ENCODE data around the gene LRRC75A. TPM values are rescaled to one million over a fixed set of nuclear protein-coding genes. Genes with fewer than 3 reads are reported as not detected.

The LRRC75A gene
- total RNA-seq, 4 donors from 2014 or later: 4.0 to 16.7 (median 7.8) TPM

DNA sequence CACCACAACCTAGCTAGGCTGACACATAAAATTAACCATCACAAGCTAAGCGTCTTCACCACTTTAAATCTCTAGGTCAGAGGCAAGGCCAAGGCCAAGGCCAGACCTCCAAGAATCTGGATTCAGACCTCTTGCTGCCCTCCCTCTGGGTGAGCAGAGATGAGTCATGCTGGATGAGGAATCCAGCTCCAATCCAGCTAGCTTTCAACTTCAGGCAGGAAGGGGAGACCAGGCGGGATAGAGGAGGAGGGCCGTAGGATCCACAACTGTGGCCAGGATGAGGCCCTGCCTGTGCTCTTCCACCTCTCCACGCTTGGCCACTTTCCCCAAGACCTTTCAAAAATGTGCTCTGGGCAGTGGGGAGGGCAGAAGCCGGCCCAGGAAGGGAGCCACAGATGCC, 14.7 kb downstream of the LRRC75A start:
- TF ChIP-seq, protein P1, sequence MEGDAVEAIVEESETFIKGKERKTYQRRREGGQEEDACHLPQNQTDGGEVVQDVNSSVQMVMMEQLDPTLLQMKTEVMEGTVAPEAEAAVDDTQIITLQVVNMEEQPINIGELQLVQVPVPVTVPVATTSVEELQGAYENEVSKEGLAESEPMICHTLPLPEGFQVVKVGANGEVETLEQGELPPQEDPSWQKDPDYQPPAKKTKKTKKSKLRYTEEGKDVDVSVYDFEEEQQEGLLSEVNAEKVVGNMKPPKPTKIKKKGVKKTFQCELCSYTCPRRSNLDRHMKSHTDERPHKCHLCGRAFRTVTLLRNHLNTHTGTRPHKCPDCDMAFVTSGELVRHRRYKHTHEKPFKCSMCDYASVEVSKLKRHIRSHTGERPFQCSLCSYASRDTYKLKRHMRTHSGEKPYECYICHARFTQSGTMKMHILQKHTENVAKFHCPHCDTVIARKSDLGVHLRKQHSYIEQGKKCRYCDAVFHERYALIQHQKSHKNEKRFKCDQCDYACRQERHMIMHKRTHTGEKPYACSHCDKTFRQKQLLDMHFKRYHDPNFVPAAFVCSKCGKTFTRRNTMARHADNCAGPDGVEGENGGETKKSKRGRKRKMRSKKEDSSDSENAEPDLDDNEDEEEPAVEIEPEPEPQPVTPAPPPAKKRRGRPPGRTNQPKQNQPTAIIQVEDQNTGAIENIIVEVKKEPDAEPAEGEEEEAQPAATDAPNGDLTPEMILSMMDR (IDR thresholded peaks at IDR 0.05): no peak
- no peak for TF ChIP-seq POLR2A (IDR thresholded peaks at IDR 0.05)
- WGBS, 2 donors: 34 to 48% methylated on average over 3 to 5 of the region's 5 CpGs
- Histone ChIP-seq H3K4me3 (replicated peaks in 1 of 3) (no peak overlapping the region), H3K9me3 (no peaks in the 10 kb centered on the region), H3K27ac (peak overlapping the region; percentile 32 to 46 (median 38)), H3K27me3 (no peaks in the 10 kb centered on the region), H3K4me1 (peaks cover 7 to 23% of the 10 kb centered on the region in 2 donors), H3K36me3 (no peaks in the 10 kb centered on the region)
- intact Hi-C loops (cut with DNase I): no loop called here
- peak; percentile 57 to 68 for DNase-seq

DNA sequence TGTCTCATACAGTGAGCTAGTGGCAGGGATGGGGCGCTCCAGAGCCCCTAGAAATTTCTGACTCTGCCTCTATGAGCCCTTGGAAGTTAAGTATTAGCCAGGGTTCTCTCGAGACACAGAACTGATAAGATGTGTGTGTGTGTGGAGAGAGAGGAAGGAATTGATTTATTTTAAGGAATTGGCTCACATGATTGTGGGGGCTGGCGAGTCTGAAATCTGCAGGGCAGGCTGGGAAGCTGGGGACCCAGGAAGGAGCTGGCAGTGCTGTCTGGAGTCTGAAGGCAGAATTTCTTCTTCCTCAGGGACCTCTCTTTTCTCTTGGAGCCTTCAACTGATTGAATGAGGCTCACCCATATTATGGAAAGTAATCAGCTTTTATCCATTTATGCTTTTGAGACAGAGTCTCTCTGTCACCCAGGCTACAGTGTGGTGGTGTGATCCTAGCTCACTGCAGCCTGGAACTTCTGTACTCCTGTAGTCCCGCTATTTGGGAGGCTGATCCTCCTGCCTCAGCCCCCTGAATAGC, 16.8 kb downstream of the LRRC75A start:
- Histone ChIP-seq H3K27me3 (no peaks in the 10 kb centered on the region), H3K27ac (no peak overlapping the region), H3K36me3 (no peaks in the 10 kb centered on the region), H3K4me1 (peaks cover 7 to 22% of the 10 kb centered on the region in 2 donors), H3K4me3 (replicated peaks in 1 of 3) (no peak overlapping the region), H3K9me3 (no peaks in the 10 kb centered on the region)
- DNase-seq: no peak
- no peak for TF ChIP-seq POLR2A (IDR thresholded peaks at IDR 0.05)
- TF ChIP-seq, protein P1 (IDR thresholded peaks at IDR 0.05): no peak
- intact Hi-C loops (cut with DNase I): no loop called here
- 89 to 90% methylated on average over 4 of the region's 4 CpGs for WGBS, 2 donors

DNA sequence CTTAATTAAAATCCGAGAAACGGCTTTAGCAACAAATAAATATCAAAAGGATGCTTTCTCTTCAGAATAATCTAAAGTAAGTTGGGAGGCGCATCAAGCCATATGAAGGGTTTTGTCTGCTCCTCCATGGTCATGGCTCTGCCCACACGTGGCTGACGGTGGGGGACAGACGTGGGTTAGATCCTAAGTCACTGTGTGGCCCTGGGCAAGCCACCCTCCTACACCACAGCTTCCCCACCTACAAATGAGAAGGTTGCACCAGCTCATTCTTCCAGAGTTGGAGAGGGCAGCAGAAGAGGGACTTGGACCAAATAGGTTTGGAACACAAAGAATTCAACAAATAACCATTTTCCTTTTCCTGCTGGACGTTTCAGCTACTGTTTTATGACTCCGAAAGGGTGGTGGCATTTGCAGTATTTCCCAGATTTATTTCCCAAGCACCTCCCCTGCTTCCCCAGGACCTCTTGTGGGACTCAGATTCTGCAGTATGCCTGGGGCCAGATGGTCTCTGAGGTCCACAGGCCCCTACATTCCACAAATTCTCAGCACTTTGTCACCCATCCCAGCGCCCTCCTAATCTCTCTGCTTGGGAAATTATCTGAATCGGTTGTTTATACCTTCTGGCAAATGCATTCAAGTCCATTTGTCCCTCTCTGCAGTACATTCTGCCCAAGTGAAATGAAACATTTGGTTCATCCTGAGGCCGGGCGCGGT, 17.8 kb downstream of the LRRC75A start:
- Histone ChIP-seq H3K27me3 (no peaks in the 10 kb centered on the region), H3K4me1 (peaks cover 7 to 19% of the 10 kb centered on the region in 2 donors), H3K4me3 (replicated peaks in 1 of 3) (no peak overlapping the region), H3K27ac (no peak overlapping the region), H3K36me3 (no peaks in the 10 kb centered on the region), H3K9me3 (no peaks in the 10 kb centered on the region)
- DNase-seq: no peak
- 86 to 88% methylated on average over 13 of the region's 13 CpGs for WGBS, 2 donors
- TF ChIP-seq, protein P1 (IDR thresholded peaks at IDR 0.05): no peak
- TF ChIP-seq POLR2A (IDR thresholded peaks at IDR 0.05): no peak
- intact Hi-C loops (cut with DNase I): no loop called here

DNA sequence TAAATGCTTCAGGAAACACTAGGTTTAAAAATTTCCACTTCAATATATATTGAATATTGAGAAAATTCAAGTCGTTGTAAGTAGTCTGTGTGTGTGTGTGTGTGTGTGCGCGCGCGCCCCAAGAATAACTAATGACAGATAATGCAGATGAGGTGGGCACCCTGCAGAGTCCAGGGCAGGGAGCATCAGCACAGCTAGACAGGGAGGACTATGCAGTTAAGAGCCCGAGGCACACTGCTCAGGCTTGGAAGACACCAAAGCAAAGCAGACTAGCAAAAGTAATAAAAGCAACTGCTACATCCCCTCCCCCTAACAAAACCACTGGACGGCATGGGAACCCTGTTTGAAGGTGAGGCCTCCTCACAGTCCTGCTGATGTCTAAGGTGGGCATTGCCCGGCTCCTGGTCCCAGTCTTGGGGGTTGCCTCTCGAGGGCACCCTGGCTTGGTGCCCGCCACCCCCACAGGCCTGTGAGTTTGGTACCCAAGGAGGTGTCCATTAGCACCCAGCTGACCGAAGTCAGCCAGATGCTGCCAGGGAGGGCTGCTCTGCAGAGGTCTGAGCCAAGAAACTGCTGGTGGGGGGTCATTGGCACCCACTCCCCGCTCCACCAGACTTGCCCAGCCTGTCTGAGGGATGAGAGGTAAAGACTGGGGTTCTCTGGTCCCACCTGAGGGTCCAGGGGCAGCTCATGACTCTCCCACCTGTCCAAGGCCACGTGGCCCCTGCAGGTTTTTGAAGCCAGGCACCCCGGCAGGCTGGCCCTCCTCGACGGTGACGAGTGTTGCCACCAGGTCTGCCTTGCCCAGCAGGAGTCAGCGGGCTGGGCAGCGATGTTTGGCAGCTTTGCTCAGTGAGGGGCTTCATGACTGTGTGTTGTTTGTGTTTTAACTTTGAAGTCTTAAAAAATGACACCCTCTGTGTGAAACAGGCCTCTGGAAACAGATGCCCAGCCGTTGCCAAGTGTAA, 18.7 kb downstream of the LRRC75A start:
- intact Hi-C loops (cut with DNase I): no loop called here

More for the DNA sequence above, 18.7 kb downstream of the LRRC75A start:
- no peak for DNase-seq
- Histone ChIP-seq H3K27ac (no peak overlapping the region), H3K4me1 (peaks cover 7 to 15% of the 10 kb centered on the region in 2 donors), H3K27me3 (no peaks in the 10 kb centered on the region), H3K36me3 (no peaks in the 10 kb centered on the region), H3K4me3 (replicated peaks in 1 of 3) (no peak overlapping the region), H3K9me3 (no peaks in the 10 kb centered on the region)
- WGBS, 2 donors: 82 to 89% methylated on average over 15 to 16 of the region's 20 CpGs
- TF ChIP-seq POLR2A (IDR thresholded peaks at IDR 0.05): no peak
- TF ChIP-seq, protein P1 (IDR thresholded peaks at IDR 0.05): no peak

All from thyroid gland (tissue), 4 donors.